ENCODE data around the gene SAFB2. TPM values are rescaled to one million over a fixed set of nuclear protein-coding genes. Genes with fewer than 3 reads are reported as not detected.

Gene SAFB2
- total RNA-seq, 1 donor from 2014 or later = 116 TPM

- intact Hi-C loops (cut with micrococcal nuclease) = no loop called here
Measured at GRCh38 chr19:5553892-5554291, 68.7 kb downstream of the SAFB2 start.

DNA sequence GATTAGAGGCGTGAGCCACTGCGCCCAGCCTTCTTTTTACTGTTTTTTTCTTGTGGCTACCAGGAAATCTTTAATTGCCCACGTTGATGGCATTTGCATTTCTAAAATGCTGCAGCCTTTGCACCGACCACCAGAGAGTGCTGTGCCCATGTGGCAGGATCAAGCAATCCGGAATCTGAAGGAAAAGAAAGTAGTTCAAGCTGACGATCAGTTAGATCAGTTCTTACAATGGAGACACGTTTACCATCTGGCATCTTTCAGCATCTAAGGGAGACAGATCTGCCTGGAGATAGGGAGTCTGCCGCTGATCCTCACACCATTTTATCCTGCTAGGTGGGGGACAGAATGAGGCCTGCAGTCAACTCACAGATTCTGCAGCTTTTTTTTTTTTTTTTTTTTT lies 74.7 kb downstream of the SAFB2 start:
- intact Hi-C loops (cut with micrococcal nuclease) = loop anchor here (2.0 kb wide), 1 partner anchor 31 kb away; no protein-coding TSS in a partner anchor

- intact Hi-C loops (cut with micrococcal nuclease) = loop anchor here (2.0 kb wide), 1 partner anchor 33 kb away; no protein-coding TSS in a partner anchor
Measured at GRCh38 chr19:5545984-5546383, 76.6 kb downstream of the SAFB2 start.

GRCh38 chr19:5545051-5545450 lies 77.5 kb downstream of the SAFB2 start:
- intact Hi-C loops (cut with micrococcal nuclease) = no loop called here

GRCh38 chr19:5542665-5543064 lies 79.9 kb downstream of the SAFB2 start:
- intact Hi-C loops (cut with micrococcal nuclease) = no loop called here

DNA sequence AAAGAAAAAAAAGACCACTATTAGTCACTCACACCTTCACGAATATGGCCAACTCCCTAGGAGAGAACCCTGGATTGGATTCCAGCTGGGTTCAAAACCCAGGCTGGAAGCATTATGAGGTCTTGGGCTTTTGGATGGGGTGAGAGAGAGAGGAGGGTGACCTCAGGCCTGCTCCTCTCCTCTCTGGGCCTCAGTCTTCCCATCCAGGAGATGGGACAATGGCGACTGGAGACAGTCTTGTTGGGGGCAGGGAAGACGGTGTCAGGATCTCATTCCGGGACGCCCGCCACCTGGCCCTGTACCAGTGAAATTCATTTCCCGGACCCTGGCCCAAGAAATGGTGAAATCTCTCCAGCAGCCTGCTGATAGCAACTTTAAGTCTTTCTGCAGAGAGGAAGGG lies 81.1 kb downstream of the SAFB2 start:
- intact Hi-C loops (cut with micrococcal nuclease) = no loop called here

- intact Hi-C loops (cut with micrococcal nuclease) = no loop called here
Measured at GRCh38 chr19:5540208-5540607, 82.4 kb downstream of the SAFB2 start.

- intact Hi-C loops (cut with micrococcal nuclease) = no loop called here
Measured at GRCh38 chr19:5537870-5538269, 84.7 kb downstream of the SAFB2 start.

Other genes with a start within 250 kb of the SAFB2 start
- not detected in 2 replicates for gene ZNRF4, start 167.4 kb downstream of the SAFB2 start, total RNA-seq
- gene TINCR, start 54.8 kb downstream of the SAFB2 start, total RNA-seq = 0.76 and 0.83 TPM in 2 replicates
- gene SAFB, start 307 bp upstream of the SAFB2 start, total RNA-seq = 127 and 135 TPM in 2 replicates
- gene MICOS13, start 57.7 kb upstream of the SAFB2 start, total RNA-seq = 44.4 TPM in 2 replicates
- 2.0 and 2.4 TPM in 2 replicates for gene HSD11B1L, start 58.3 kb upstream of the SAFB2 start, total RNA-seq
- gene RPL36, start 67.5 kb upstream of the SAFB2 start, total RNA-seq = 692 and 713 TPM in 2 replicates
- 82.2 and 82.9 TPM in 2 replicates for gene LONP1, start 97.4 kb upstream of the SAFB2 start, total RNA-seq
- gene CATSPERD, start 97.9 kb upstream of the SAFB2 start, total RNA-seq = not detected in 2 replicates
- 5.0 and 5.3 TPM in 2 replicates for gene PRR22, start 162.0 kb upstream of the SAFB2 start, total RNA-seq
- gene DUS3L, start 168.4 kb upstream of the SAFB2 start, total RNA-seq = 48.8 and 53.7 TPM in 2 replicates
- 0.32 and 0.64 TPM in 2 replicates for gene NRTN, start 182.3 kb upstream of the SAFB2 start, total RNA-seq
- gene FUT6, start 216.9 kb upstream of the SAFB2 start, total RNA-seq = not detected in 2 replicates
- 0.17 TPM in 1 of 2 replicates, not detected in the other for gene FUT3, start 228.7 kb upstream of the SAFB2 start, total RNA-seq
- not detected in 2 replicates for gene FUT5, start 247.8 kb upstream of the SAFB2 start, total RNA-seq

All from T-helper 1 cell treated with Interleukin-12 subunit alpha and Interleukin-12 subunit beta and Interleukin-4 antibody, amounts not matched to agents 30 ng/mL and 1 ng/mL, for 36 hours (primary cell).